Lower leg skin (tissue), 3 donors: ENCODE results near the gene KIF2A.

Experiments
- POLR2A ChIP-seq, 2 donors: fragments of 450-650 bp; IDR thresholded peaks; one replicate each; pipeline ENCODE4 v1.6.1; 2016 to 2017; ENCODE audit warnings: antibody characterized with exemption in 2 of 2, mild to moderate bottlenecking in 1 of 2, moderate library complexity in 1 of 2
- TF ChIP-seq, protein P1 (sequence below), 3 donors: fragments of 450-650 bp; IDR thresholded peaks; one replicate each; pipeline ENCODE4 v1.5.1; 2016; ENCODE audit warnings: antibody characterized with exemption in 3 of 3, mild to moderate bottlenecking in 3 of 3, moderate library complexity in 2 of 3

DNA sequence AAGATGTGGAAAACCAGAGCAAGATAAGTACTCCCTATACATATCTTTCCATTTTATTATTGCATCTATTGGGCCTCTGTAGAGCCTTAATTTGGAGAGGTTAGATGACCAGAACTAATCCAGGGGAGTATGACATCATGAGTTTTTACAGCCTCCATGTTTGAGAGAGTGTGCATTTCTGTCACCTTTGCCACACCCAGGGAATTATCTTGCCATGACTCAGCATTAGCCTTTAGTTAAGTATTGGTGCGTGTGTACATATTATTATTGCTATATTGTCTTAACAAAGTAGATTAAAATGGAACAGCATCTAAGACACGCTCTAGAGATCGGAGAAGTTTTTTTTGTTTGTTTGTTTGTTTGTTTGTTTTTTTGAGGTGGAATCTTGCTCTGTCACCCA lies 70.1 kb downstream of the KIF2A start:
- TF ChIP-seq, protein P1, sequence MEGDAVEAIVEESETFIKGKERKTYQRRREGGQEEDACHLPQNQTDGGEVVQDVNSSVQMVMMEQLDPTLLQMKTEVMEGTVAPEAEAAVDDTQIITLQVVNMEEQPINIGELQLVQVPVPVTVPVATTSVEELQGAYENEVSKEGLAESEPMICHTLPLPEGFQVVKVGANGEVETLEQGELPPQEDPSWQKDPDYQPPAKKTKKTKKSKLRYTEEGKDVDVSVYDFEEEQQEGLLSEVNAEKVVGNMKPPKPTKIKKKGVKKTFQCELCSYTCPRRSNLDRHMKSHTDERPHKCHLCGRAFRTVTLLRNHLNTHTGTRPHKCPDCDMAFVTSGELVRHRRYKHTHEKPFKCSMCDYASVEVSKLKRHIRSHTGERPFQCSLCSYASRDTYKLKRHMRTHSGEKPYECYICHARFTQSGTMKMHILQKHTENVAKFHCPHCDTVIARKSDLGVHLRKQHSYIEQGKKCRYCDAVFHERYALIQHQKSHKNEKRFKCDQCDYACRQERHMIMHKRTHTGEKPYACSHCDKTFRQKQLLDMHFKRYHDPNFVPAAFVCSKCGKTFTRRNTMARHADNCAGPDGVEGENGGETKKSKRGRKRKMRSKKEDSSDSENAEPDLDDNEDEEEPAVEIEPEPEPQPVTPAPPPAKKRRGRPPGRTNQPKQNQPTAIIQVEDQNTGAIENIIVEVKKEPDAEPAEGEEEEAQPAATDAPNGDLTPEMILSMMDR (IDR thresholded peaks at IDR 0.05) = no peak
- no peak for TF ChIP-seq POLR2A (IDR thresholded peaks at IDR 0.05)
